Body of pancreas (tissue), 4 donors: ENCODE results near the gene CKS1B.

Source experiments
- CTCF ChIP-seq, 7 experiments: fragments of 450-650 bp in 4 of 7; fragments of 200-600 bp in 3 of 7; sonication (generic) in 3 of 7; IDR thresholded peaks; one replicate each; pipeline ENCODE4 v1.5.1; 2016 to 2019; ENCODE audit warnings: antibody characterized with exemption in 7 of 7
- POLR2A ChIP-seq, 3 donors: fragments of 450-650 bp; IDR thresholded peaks; one replicate each; pipeline ENCODE4 v1.6.1; 2016; ENCODE audit warnings: antibody characterized with exemption in 3 of 3, mild to moderate bottlenecking in 2 of 3

- TF ChIP-seq CTCF (IDR thresholded peaks at IDR 0.05) (no peak), POLR2A (IDR thresholded peaks at IDR 0.05) (no peak)
These were observed 40.4 kb downstream of the CKS1B start for GRCh38 chr1:155014709-155015508.
